ENCODE data around the gene ZNF446. TPM values are rescaled to one million over a fixed set of nuclear protein-coding genes. Genes with fewer than 3 reads are reported as not detected.

Gene ZNF446
- total and polyA plus RNA-seq, 10 of the 15 experiments (the other 5 are each of a cell fraction or from before 2014, with no cell fraction given): 0.14 to 6.9 (median 4.1) TPM

DNA sequence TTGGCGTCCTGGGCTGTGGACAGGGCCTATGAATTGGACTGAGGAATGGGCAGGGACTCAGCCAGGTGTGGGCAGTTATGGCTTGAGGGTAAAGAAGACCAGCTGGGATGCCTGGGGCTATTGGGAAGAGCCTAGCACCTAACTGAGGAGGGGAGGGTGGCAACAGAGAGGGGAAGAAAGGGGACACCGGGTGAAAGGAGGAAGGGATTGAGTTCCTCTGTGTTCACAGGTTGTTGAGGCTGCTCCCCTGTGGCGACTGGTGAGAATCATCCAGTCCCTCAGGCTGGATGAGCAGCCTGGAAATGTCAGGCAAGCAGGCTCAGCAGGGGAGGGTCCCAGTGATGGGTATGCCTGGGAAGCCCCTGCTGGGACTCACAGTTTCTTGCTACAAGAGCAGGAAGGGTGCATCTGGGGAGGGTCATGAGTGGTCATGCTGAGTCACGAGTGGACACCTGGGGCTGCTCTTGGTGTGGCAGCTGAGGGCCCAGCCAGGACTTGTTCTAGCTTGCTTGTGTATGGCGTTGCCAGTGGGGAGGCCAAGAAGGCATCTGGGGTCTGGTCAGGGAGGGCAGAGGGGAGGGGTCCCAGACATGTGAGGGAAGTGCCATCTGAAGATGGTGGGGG lies 7.8 kb upstream of the ZNF446 start (continued):
- TF ChIP-seq, protein P1, sequence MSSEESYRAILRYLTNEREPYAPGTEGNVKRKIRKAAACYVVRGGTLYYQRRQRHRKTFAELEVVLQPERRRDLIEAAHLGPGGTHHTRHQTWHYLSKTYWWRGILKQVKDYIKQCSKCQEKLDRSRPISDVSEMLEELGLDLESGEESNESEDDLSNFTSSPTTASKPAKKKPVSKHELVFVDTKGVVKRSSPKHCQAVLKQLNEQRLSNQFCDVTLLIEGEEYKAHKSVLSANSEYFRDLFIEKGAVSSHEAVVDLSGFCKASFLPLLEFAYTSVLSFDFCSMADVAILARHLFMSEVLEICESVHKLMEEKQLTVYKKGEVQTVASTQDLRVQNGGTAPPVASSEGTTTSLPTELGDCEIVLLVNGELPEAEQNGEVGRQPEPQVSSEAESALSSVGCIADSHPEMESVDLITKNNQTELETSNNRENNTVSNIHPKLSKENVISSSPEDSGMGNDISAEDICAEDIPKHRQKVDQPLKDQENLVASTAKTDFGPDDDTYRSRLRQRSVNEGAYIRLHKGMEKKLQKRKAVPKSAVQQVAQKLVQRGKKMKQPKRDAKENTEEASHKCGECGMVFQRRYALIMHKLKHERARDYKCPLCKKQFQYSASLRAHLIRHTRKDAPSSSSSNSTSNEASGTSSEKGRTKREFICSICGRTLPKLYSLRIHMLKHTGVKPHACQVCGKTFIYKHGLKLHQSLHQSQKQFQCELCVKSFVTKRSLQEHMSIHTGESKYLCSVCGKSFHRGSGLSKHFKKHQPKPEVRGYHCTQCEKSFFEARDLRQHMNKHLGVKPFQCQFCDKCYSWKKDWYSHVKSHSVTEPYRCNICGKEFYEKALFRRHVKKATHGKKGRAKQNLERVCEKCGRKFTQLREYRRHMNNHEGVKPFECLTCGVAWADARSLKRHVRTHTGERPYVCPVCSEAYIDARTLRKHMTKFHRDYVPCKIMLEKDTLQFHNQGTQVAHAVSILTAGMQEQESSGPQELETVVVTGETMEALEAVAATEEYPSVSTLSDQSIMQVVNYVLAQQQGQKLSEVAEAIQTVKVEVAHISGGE (CRISPR knock-in tag; IDR thresholded peaks at IDR 0.05): no peak
- no peak for TF ChIP-seq CHD4 (IDR thresholded peaks at IDR 0.05)
- TF ChIP-seq, protein P2, sequence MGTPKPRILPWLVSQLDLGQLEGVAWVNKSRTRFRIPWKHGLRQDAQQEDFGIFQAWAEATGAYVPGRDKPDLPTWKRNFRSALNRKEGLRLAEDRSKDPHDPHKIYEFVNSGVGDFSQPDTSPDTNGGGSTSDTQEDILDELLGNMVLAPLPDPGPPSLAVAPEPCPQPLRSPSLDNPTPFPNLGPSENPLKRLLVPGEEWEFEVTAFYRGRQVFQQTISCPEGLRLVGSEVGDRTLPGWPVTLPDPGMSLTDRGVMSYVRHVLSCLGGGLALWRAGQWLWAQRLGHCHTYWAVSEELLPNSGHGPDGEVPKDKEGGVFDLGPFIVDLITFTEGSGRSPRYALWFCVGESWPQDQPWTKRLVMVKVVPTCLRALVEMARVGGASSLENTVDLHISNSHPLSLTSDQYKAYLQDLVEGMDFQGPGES (IDR thresholded peaks at IDR 0.05): no peak
- TF ChIP-seq PAX5 (IDR thresholded peaks at IDR 0.05; ENCODE audit: borderline replicate concordance, low read depth, low read length): no peak

DNA sequence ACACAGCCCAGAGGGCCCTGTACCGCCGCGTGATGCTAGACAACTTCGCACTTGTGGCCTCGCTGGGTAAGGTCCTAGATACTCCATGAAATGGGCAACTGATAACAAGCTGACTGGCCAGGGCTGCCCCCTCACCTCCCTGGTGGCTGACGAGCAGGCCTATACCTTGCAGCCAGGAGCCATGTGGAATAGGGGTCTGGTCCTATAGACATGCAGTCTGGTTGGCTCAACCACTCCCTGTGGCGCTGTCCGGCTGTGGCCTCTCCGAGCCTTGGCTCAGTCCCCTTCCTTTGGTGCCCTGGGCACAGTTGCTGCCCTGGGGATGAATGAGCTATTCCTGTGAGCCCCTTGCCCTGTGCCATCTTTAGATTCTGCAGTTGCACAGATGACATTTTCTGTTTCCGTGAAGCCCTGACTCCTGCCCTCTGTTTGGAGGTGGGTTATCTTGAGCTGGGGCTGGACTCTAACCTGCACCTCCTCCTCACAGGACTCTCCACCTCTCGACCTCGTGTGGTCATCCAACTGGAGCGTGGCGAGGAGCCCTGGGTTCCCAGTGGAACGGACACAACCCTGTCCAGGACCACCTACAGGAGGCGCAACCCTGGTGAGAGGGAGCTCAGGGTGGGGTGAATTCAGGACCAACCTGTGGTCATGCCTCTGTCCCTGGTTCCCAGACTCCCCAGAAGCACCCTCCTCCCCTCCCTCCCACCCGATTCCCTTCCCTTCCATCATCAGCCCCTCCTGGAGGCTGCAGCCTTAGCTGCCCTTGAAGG lies 6.7 kb upstream of the ZNF446 start:
- no peak overlapping the region for H3K4me3 ChIP-seq
- 93% methylated on average over 16 of the region's 17 CpGs for WGBS (ENCODE audit: insufficient coverage, insufficient replicate concordance, low lambda C conversion rate, missing lambda C conversion rate)
- BruUV-seq (replicated peaks): no TSS peak
- intact Hi-C loops (cut with micrococcal nuclease; ENCODE audit: unreplicated experiment) (loop anchor here (5.0 kb wide), 2 partner anchors 62 to 142 kb away; partner anchors contain the start of genes ZNF584 and ZSCAN22), in situ Hi-C loops (cut with MboI) (no loop called here)
- peaks cover 12% of the 10 kb centered on the region for H3K4me1 ChIP-seq (ENCODE audit: control insufficient read depth, insufficient read depth, low read length)
- ChIA-PET POLR2A (no interaction called here), CTCF (interaction anchor here (1.5 kb wide), 1 partner anchor 141 kb away, joined by 3 read pairs; no protein-coding TSS in a partner anchor), SMC1A (ENCODE audit: uncharacterized antibody, unreplicated experiment) (interaction anchor here (1.0 to 1.5 kb wide), 3 partner anchors 28 to 61 kb away, joined by 3 to 4 read pairs (median 3); partner anchors contain the start of gene ZNF584), RAD21 (ENCODE audit: unreplicated experiment) (no interaction called here)
- FAIRE-seq (no peak), DNase-seq (ENCODE audit: low read depth, low spot score) (no peak), ATAC-seq (no peak)
- no peaks in the 10 kb centered on the region for H4K20me1 ChIP-seq (ENCODE audit: control insufficient read depth, insufficient read depth)
- H3K4me2 ChIP-seq (ENCODE audit: control insufficient read depth, insufficient read depth): no peak overlapping the region
- H3K79me2 ChIP-seq (ENCODE audit: control insufficient read depth, insufficient read depth, low read length): peaks cover 17% of the 10 kb centered on the region
- H2AFZ ChIP-seq (ENCODE audit: control insufficient read depth, low read depth, low read length): no peak overlapping the region
- no peak overlapping the region for H3K9ac ChIP-seq (ENCODE audit: control insufficient read depth, insufficient read depth, low read length)
- H3K36me3 ChIP-seq (ENCODE audit: control insufficient read depth in 2 of 2, insufficient read depth in 2 of 2, low read length in 1 of 2): peaks cover 7% of the 10 kb centered on the region in 2 experiments
- no peaks in the 10 kb centered on the region for H3K9me3 ChIP-seq (replicated peaks; ENCODE audit: control insufficient read depth, insufficient read depth, low read length)
- no peak overlapping the region for H3K27ac ChIP-seq (ENCODE audit: control insufficient read depth, insufficient read depth)
- no peaks in the 10 kb centered on the region for H3K27me3 ChIP-seq (replicated peaks in 1 of 2; ENCODE audit: control insufficient read depth in 2 of 2, insufficient read depth in 2 of 2, low read length in 1 of 2)
- TF ChIP-seq CHD2 (IDR thresholded peaks at IDR 0.05; ENCODE audit: borderline replicate concordance, low read depth, low read length) (no peak), EZH2 (IDR thresholded peaks at IDR 0.05; ENCODE audit: borderline replicate concordance, control insufficient read depth, low read depth, low read length) (no peak), ETV6 (conservative IDR thresholded peaks at IDR 0.05 in 1 of 2, IDR thresholded peaks at IDR 0.05 in 1 of 2; ENCODE audit: borderline replicate concordance in 1 of 2, low read depth in 1 of 2) (no peak), IKZF1 (conservative IDR thresholded peaks at IDR 0.05) (no peak), POU2F2 (IDR thresholded peaks at IDR 0.05; ENCODE audit: borderline replicate concordance, low read depth, low read length) (no peak), SIX5 (IDR thresholded peaks at IDR 0.05; ENCODE audit: low read depth, low read length, severe bottlenecking) (no peak)
- TF ChIP-seq, protein P3, sequence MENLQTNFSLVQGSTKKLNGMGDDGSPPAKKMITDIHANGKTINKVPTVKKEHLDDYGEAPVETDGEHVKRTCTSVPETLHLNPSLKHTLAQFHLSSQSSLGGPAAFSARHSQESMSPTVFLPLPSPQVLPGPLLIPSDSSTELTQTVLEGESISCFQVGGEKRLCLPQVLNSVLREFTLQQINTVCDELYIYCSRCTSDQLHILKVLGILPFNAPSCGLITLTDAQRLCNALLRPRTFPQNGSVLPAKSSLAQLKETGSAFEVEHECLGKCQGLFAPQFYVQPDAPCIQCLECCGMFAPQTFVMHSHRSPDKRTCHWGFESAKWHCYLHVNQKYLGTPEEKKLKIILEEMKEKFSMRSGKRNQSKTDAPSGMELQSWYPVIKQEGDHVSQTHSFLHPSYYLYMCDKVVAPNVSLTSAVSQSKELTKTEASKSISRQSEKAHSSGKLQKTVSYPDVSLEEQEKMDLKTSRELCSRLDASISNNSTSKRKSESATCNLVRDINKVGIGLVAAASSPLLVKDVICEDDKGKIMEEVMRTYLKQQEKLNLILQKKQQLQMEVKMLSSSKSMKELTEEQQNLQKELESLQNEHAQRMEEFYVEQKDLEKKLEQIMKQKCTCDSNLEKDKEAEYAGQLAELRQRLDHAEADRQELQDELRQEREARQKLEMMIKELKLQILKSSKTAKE (IDR thresholded peaks at IDR 0.05; ENCODE audit: low read depth, poor library complexity, severe bottlenecking): no peak
- TF ChIP-seq, protein P2 (IDR thresholded peaks at IDR 0.05): no peak
